ELF-1 (cell line): ENCODE data around the gene L3MBTL1.

Experiments
- DNase-seq: peaks from one replicate; pipeline ENCODE4 v3.0.0-alpha.2; 2016; ENCODE audit warnings: low read depth, low spot score

Gene L3MBTL1

GRCh38 chr20:43506238-43506637 is 1.3 kb upstream of the L3MBTL1 start:
- DNase-seq = no peak

- DNase-seq = no peak
Measured at GRCh38 chr20:43508106-43508505, 609 bp downstream of the L3MBTL1 start.

- DNase-seq = peak; percentile 94
Measured at GRCh38 chr20:43508604-43509040, 1.1 kb downstream of the L3MBTL1 start.

- DNase-seq = no peak
Measured at GRCh38 chr20:43511879-43512278, 4.4 kb downstream of the L3MBTL1 start.

- DNase-seq = no peak
Measured at GRCh38 chr20:43513372-43513930, 6.0 kb downstream of the L3MBTL1 start.

- peak; percentile 99 for DNase-seq
Measured at GRCh38 chr20:43513931-43514647, 6.6 kb downstream of the L3MBTL1 start.

GRCh38 chr20:43514648-43514999 is 7.1 kb downstream of the L3MBTL1 start:
- no peak for DNase-seq

- DNase-seq = no peak
Measured at GRCh38 chr20:43515628-43516027, 8.1 kb downstream of the L3MBTL1 start.

GRCh38 chr20:43516251-43516824 is 8.8 kb downstream of the L3MBTL1 start:
- DNase-seq = no peak

GRCh38 chr20:43520074-43520630 is 12.7 kb downstream of the L3MBTL1 start:
- no peak for DNase-seq

GRCh38 chr20:43525021-43525420 is 17.5 kb downstream of the L3MBTL1 start:
- no peak for DNase-seq

- DNase-seq = no peak
Measured at GRCh38 chr20:43528258-43528875, 20.9 kb downstream of the L3MBTL1 start.

- no peak for DNase-seq
Measured at GRCh38 chr20:43529051-43529450, 21.6 kb downstream of the L3MBTL1 start.

GRCh38 chr20:43529457-43530153 is 22.1 kb downstream of the L3MBTL1 start:
- DNase-seq = no peak

- no peak for DNase-seq
Measured at GRCh38 chr20:43530321-43531090, 23.0 kb downstream of the L3MBTL1 start.

- DNase-seq = no peak
Measured at GRCh38 chr20:43531091-43531443, 23.6 kb downstream of the L3MBTL1 start.

GRCh38 chr20:43532416-43533055 is 25.0 kb downstream of the L3MBTL1 start:
- peak; percentile 6 for DNase-seq

GRCh38 chr20:43533060-43533459 is 25.6 kb downstream of the L3MBTL1 start:
- no peak for DNase-seq

GRCh38 chr20:43534016-43534415 is 26.5 kb downstream of the L3MBTL1 start:
- no peak for DNase-seq

- DNase-seq = no peak
Measured at GRCh38 chr20:43534791-43535350, 27.4 kb downstream of the L3MBTL1 start.
